MM.1S (cell line): ENCODE data around the gene S1PR5.

Experiments used
- DNase-seq: peaks from one replicate; pipeline ENCODE4 v3.0.0-alpha.2; 2015
- H2AFZ ChIP-seq: fragments of 300-600 bp; sonication (generic); 2 replicates; pipeline ENCODE4 v1.6.0; 2016; ENCODE audit warnings: antibody characterized with exemption, low read length
- H3F3A ChIP-seq: fragments of 300-600 bp; sonication (generic); 2 replicates; pipeline ENCODE4 v1.6.1; 2016; ENCODE audit warnings: mild to moderate bottlenecking, antibody characterized with exemption, low read length, moderate library complexity, mixed read lengths; ENCODE audit not compliant: insufficient read depth
- H3K27ac ChIP-seq: fragments of 300-600 bp; sonication (generic); 2 replicates; pipeline ENCODE4 v1.5.1; 2016; ENCODE audit warnings: mild to moderate bottlenecking, low read length
- H3K27me3 ChIP-seq: fragments of 300-600 bp; sonication (generic); replicated peaks from 2 replicates; pipeline ENCODE4 v1.6.0; 2016; ENCODE audit warnings: low read length; ENCODE audit not compliant: insufficient read depth
- H3K36me3 ChIP-seq: fragments of 300-600 bp; sonication (generic); replicated peaks from 2 replicates; pipeline ENCODE4 v1.6.1; 2016; ENCODE audit warnings: mild to moderate bottlenecking, low read length, mixed read lengths; ENCODE audit not compliant: insufficient read depth
- H3K4me1 ChIP-seq: fragments of 300-600 bp; sonication (generic); 2 replicates; pipeline ENCODE4 v1.6.1; 2016; ENCODE audit warnings: low read length, mixed read lengths
- H3K4me2 ChIP-seq: fragments of 300-600 bp; sonication (generic); 2 replicates; pipeline ENCODE4 v1.6.0; 2016; ENCODE audit warnings: low read depth, low read length
- H3K4me3 ChIP-seq: fragments of 300-600 bp; sonication (generic); 2 replicates; pipeline ENCODE4 v1.5.1; 2016; ENCODE audit warnings: low read length, mixed read lengths
- H3K79me2 ChIP-seq: fragments of 300-600 bp; sonication (generic); 2 replicates; pipeline ENCODE4 v1.6.1; 2016; ENCODE audit warnings: mixed run types, low read length, mixed read lengths
- H3K9ac ChIP-seq: fragments of 300-600 bp; sonication (generic); 2 replicates; pipeline ENCODE4 v1.6.1; 2016; ENCODE audit warnings: low read length, mixed read lengths
- H3K9me2 ChIP-seq: fragments of 300-600 bp; sonication (generic); replicated peaks from 2 replicates; pipeline ENCODE4 v1.6.1; 2016; ENCODE audit warnings: mild to moderate bottlenecking, low read length, mixed read lengths; ENCODE audit not compliant: insufficient read depth
- H3K9me3 ChIP-seq: fragments of 300-600 bp; sonication (generic); replicated peaks from 2 replicates; pipeline ENCODE4 v1.6.1; 2016; ENCODE audit warnings: mild to moderate bottlenecking, low read length, mixed read lengths; ENCODE audit not compliant: insufficient read depth
- H4K20me1 ChIP-seq: fragments of 300-600 bp; sonication (generic); 2 replicates; pipeline ENCODE4 v1.6.1; 2016; ENCODE audit warnings: mild to moderate bottlenecking, low read length, moderate library complexity, mixed read lengths; ENCODE audit not compliant: insufficient read depth
- EZH2 ChIP-seq: fragments of 300-600 bp; sonication (generic); optimal IDR thresholded peaks from 2 replicates; pipeline ENCODE3; 2017; ENCODE audit warnings: low read depth, mild to moderate bottlenecking, antibody characterized with exemption, low read length, mixed read lengths
- EZH2phosphoT487 ChIP-seq: fragments of 300-600 bp; sonication (generic); IDR thresholded peaks from 2 replicates; pipeline ENCODE4 v1.6.1; 2018; ENCODE audit warnings: antibody characterized with exemption, low read length
- TF ChIP-seq, protein P1 (sequence below): fragments of 300-600 bp; sonication (generic); IDR thresholded peaks from 2 replicates; pipeline ENCODE4 v1.5.1; 2016; ENCODE audit warnings: antibody characterized with exemption, low read length, mixed read lengths

The S1PR5 gene

DNA sequence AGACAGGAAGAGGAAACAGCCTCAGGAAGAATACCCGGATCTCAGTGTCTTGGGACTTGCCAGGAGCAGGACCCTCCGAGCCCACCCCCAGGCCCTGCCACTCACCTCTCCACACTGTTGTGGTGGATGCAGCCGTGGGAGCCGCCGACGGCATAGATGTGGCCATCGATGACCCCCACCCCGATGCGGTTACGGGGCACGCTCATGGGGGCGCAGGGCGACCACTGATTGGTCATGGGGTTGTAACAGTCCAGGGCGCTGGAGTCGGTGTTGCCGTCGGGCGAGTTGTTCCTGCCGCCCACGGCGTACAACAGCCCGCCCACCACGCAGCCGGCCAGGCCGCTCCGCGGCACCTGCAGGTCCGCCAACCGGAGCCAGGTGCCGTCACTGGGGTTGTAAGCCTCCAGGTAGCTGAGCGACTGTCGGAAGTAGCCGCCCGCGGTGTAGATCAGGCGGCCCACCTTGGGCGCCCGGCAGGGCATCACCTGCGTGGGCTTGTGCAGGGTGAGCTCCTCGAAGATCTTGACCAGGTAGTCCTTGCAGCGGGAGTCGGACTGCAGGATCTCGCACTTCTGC lies 25.7 kb downstream of the S1PR5 start:
- Histone ChIP-seq H3K4me2 (no peak overlapping the region), H3K9me3 (no peaks in the 10 kb centered on the region), H3K9me2 (no peaks in the 10 kb centered on the region), H2AFZ (no peak overlapping the region), H3K9ac (no peak overlapping the region), H3F3A (no peaks in the 10 kb centered on the region), H3K79me2 (peaks cover 67% of the 10 kb centered on the region), H3K36me3 (peaks cover 9% of the 10 kb centered on the region), H3K4me3 (no peak overlapping the region), H4K20me1 (peaks cover 3% of the 10 kb centered on the region; the same call in 1 of the 2 replicates), H3K4me1 (no peaks in the 10 kb centered on the region), H3K27ac (no peak overlapping the region), H3K27me3 (no peaks in the 10 kb centered on the region)
- no peak for TF ChIP-seq EZH2phosphoT487
- TF ChIP-seq EZH2: no peak
- TF ChIP-seq, protein P1, sequence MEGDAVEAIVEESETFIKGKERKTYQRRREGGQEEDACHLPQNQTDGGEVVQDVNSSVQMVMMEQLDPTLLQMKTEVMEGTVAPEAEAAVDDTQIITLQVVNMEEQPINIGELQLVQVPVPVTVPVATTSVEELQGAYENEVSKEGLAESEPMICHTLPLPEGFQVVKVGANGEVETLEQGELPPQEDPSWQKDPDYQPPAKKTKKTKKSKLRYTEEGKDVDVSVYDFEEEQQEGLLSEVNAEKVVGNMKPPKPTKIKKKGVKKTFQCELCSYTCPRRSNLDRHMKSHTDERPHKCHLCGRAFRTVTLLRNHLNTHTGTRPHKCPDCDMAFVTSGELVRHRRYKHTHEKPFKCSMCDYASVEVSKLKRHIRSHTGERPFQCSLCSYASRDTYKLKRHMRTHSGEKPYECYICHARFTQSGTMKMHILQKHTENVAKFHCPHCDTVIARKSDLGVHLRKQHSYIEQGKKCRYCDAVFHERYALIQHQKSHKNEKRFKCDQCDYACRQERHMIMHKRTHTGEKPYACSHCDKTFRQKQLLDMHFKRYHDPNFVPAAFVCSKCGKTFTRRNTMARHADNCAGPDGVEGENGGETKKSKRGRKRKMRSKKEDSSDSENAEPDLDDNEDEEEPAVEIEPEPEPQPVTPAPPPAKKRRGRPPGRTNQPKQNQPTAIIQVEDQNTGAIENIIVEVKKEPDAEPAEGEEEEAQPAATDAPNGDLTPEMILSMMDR: no peak
- DNase-seq: no peak

DNA sequence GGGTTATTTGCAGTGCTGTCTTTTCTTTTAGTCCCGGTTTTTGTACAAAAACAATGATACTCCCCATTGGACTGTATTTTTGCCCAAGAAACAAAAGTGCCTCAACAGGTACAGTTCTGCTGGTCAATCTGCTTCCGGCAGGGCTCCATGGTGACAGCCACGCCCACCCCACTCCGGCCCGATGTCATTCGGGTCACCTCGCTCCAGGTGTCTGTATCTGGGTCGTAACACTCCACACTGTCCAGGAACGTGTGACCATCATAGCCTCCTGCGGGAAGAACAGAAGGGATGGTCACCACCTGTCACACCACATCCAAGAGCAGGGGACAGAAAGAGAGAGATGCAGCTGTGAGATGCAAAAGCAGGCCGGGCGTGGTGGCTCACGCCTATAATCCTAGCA lies 30.7 kb downstream of the S1PR5 start:
- no peaks in the 10 kb centered on the region for H3K9me3 ChIP-seq
- no peaks in the 10 kb centered on the region for H3K4me1 ChIP-seq
- H3K79me2 ChIP-seq: peaks cover 25% of the 10 kb centered on the region
- no peak overlapping the region for H3K4me3 ChIP-seq
- H3K4me2 ChIP-seq: no peak overlapping the region
- H3K27me3 ChIP-seq: no peaks in the 10 kb centered on the region
- no peak for DNase-seq
- H3F3A ChIP-seq: no peaks in the 10 kb centered on the region; the same call in 1 of the 2 replicates
- no peak for TF ChIP-seq EZH2
- TF ChIP-seq, protein P1: no peak
- no peak for TF ChIP-seq EZH2phosphoT487
- no peak overlapping the region for H3K27ac ChIP-seq
- no peaks in the 10 kb centered on the region for H3K9me2 ChIP-seq
- H2AFZ ChIP-seq: no peak overlapping the region
- H3K9ac ChIP-seq: no peak overlapping the region
- H4K20me1 ChIP-seq: peaks cover 3% of the 10 kb centered on the region; the same call in 1 of the 2 replicates
- H3K36me3 ChIP-seq: peaks cover 4% of the 10 kb centered on the region; the same call in 1 of the 2 replicates

DNA sequence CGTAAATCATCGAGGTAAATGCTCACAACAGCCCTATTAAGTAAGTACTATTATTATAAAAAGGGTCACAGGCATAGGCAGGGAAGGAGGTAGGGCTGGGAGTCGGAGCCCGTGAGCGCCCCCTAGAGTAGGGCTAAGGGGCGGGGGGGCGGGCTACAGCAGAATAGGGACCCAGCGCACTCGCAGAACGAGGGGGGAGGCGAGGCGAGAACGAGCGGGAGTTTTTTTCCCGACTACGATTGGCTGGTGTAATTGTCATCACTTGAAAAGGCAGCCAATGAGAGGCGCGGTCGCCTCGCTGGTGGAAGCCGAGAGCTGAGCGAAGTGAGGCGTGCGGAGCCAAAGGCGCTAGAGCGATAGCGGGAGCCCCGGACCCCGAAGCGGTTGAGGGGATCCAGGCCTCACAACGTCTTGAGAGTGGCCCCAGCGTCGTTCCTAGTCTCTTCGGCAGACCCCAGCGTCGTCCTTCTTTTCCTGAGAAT lies 38.3 kb downstream of the S1PR5 start:
- Histone ChIP-seq H3K4me3 (no peak overlapping the region), H3K9me3 (no peaks in the 10 kb centered on the region), H3K36me3 (no peaks in the 10 kb centered on the region), H3K4me1 (no peaks in the 10 kb centered on the region), H3K4me2 (no peak overlapping the region), H2AFZ (no peak overlapping the region), H3K27me3 (no peaks in the 10 kb centered on the region), H3K9me2 (no peaks in the 10 kb centered on the region), H3K27ac (no peak overlapping the region), H4K20me1 (no peaks in the 10 kb centered on the region), H3K79me2 (no peaks in the 10 kb centered on the region), H3K9ac (no peak overlapping the region), H3F3A (no peaks in the 10 kb centered on the region)
- TF ChIP-seq EZH2 (no peak), EZH2phosphoT487 (no peak)
- TF ChIP-seq, protein P1: no peak
- no peak for DNase-seq
